Measurements from ENCODE around the gene CATSPER4. TPM values are rescaled to one million over a fixed set of nuclear protein-coding genes. Genes with fewer than 3 reads are reported as not detected.

CATSPER4 gene
- total RNA-seq, 1 donor from 2014 or later: not detected

DNA sequence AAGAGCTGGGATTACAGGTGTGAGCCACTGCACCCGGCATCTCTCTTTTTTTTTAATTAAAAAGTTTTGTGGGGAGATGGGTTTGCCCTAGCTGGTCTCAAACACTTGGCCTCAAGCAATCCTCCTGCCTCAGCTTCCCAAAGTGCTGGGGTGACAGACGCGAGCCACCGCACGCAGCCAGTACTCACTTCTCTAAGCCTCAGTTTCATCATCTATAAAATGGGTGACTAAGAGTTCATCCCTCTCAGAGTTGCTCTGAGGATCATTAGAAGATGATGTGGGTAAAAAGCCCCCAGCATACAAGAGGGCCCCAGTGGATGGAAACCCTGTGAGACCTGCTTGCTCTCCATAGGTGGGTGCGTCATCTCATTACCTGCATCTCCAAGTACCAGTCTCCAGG is 2.5 kb upstream of the CATSPER4 start:
- intact Hi-C loops (cut with DNase I): no loop called here
- no peak overlapping the region for H3K4me3 ChIP-seq
- TF ChIP-seq POLR2AphosphoS5 (IDR thresholded peaks at IDR 0.05; ENCODE audit: insufficient read depth in 1 of 2, low read depth in 1 of 2) (no peak), POLR2A (IDR thresholded peaks at IDR 0.05) (no peak)
- TF ChIP-seq, protein P1, sequence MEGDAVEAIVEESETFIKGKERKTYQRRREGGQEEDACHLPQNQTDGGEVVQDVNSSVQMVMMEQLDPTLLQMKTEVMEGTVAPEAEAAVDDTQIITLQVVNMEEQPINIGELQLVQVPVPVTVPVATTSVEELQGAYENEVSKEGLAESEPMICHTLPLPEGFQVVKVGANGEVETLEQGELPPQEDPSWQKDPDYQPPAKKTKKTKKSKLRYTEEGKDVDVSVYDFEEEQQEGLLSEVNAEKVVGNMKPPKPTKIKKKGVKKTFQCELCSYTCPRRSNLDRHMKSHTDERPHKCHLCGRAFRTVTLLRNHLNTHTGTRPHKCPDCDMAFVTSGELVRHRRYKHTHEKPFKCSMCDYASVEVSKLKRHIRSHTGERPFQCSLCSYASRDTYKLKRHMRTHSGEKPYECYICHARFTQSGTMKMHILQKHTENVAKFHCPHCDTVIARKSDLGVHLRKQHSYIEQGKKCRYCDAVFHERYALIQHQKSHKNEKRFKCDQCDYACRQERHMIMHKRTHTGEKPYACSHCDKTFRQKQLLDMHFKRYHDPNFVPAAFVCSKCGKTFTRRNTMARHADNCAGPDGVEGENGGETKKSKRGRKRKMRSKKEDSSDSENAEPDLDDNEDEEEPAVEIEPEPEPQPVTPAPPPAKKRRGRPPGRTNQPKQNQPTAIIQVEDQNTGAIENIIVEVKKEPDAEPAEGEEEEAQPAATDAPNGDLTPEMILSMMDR (IDR thresholded peaks at IDR 0.05): no peak
- H3K36me3 ChIP-seq: no peaks in the 10 kb centered on the region
- no peaks in the 10 kb centered on the region for H3K9me3 ChIP-seq
- DNase-seq (ENCODE audit: extremely low spot score in 2 of 2): no peak
- no peaks in the 10 kb centered on the region for H3K4me1 ChIP-seq
- no peak overlapping the region for H3K27ac ChIP-seq
- H3K27me3 ChIP-seq: no peaks in the 10 kb centered on the region

DNA sequence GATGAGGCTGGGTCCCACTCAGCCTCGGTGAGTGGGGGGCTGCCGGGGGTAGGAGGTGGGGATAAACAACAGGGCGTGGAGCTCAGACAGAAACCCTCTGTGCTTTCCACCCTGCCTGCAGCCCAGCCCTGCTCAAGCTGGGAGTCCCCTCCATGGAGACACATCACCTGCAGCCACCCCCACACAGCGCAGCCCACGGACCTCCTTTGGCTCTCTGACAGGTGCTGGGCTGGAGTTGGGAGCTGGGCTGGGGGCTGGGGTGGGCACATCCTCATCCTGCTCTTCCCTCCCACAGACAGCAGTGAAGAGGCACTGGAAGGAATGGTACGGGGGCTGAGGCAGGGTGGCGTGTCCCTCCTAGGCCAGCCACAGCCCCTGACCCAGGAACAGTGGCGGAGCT is 1.9 kb upstream of the CATSPER4 start:
- intact Hi-C loops (cut with DNase I): no loop called here
- H3K9me3 ChIP-seq: no peaks in the 10 kb centered on the region
- H3K27me3 ChIP-seq: no peaks in the 10 kb centered on the region
- no peak overlapping the region for H3K27ac ChIP-seq
- DNase-seq (ENCODE audit: extremely low spot score in 2 of 2): no peak
- H3K36me3 ChIP-seq: no peaks in the 10 kb centered on the region
- TF ChIP-seq, protein P1 (IDR thresholded peaks at IDR 0.05): no peak
- TF ChIP-seq POLR2AphosphoS5 (IDR thresholded peaks at IDR 0.05; ENCODE audit: insufficient read depth in 1 of 2, low read depth in 1 of 2) (no peak), POLR2A (IDR thresholded peaks at IDR 0.05) (no peak)
- no peak overlapping the region for H3K4me3 ChIP-seq
- H3K4me1 ChIP-seq: no peaks in the 10 kb centered on the region

DNA sequence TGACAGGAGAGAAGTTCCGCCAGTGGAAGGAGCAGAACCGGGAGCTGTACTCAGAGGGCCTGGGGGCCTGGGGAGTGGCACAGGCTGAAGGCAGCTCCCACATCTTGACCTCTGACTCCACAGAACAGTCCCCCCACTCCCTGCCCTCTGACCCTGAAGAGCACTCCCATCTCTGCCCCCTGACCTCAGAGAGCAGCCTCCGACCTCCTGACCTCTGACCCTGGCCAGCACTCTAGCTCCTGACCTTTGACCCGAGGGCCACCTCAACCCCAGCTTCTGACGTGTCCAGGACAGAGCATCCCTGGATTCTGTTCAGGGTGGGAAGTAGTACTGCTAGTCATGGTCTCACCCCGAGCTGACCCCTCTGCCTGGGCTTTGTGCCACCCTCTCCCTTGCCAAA is 1.1 kb upstream of the CATSPER4 start:
- intact Hi-C loops (cut with DNase I): no loop called here
- Histone ChIP-seq H3K27me3 (no peaks in the 10 kb centered on the region), H3K36me3 (no peaks in the 10 kb centered on the region)

DNA sequence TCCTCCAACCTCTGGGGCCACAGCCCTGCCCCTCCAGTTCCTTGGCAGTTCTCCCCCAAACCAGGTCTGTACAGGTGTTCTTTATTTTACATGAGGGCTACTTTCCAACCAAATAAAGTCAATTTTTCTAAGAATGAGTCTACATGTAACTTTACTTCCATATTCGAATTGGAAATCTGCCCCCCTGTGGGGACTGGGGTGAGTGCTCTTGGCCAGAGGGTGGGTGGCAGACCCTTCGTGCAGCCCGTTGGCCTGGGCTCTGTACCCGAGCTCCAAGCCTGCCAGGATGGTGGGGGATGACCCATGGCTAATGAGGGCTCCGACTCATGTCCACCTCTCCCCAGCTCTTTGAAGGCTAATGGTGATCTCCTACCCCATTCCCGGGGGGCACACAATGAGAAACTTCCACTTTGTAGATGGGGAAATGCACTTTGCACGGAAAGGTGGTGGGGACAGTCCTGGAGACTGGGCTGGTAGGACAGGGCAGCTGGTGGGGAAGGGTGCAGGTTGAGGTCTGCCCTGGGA is 589 bp upstream of the CATSPER4 start:
- Histone ChIP-seq H3K27ac (no peak overlapping the region), H3K36me3 (no peaks in the 10 kb centered on the region), H3K4me3 (no peak overlapping the region), H3K4me1 (no peaks in the 10 kb centered on the region), H3K9me3 (no peaks in the 10 kb centered on the region), H3K27me3 (no peaks in the 10 kb centered on the region)
- DNase-seq (ENCODE audit: extremely low spot score in 2 of 2): no peak
- intact Hi-C loops (cut with DNase I): no loop called here
- no peak for TF ChIP-seq POLR2A (IDR thresholded peaks at IDR 0.05)
- no peak for TF ChIP-seq POLR2AphosphoS5 (IDR thresholded peaks at IDR 0.05; ENCODE audit: insufficient read depth in 1 of 2, low read depth in 1 of 2)
- TF ChIP-seq, protein P1 (IDR thresholded peaks at IDR 0.05): no peak

More for the DNA sequence above, 1.1 kb upstream of the CATSPER4 start:
- DNase-seq (ENCODE audit: extremely low spot score in 2 of 2): no peak
- no peak for TF ChIP-seq POLR2AphosphoS5 (IDR thresholded peaks at IDR 0.05; ENCODE audit: insufficient read depth in 1 of 2, low read depth in 1 of 2)
- no peak for TF ChIP-seq POLR2A (IDR thresholded peaks at IDR 0.05)
- TF ChIP-seq, protein P1 (IDR thresholded peaks at IDR 0.05): no peak
- H3K27ac ChIP-seq: no peak overlapping the region
- H3K4me3 ChIP-seq: no peak overlapping the region
- no peaks in the 10 kb centered on the region for H3K9me3 ChIP-seq
- H3K4me1 ChIP-seq: no peaks in the 10 kb centered on the region

DNA sequence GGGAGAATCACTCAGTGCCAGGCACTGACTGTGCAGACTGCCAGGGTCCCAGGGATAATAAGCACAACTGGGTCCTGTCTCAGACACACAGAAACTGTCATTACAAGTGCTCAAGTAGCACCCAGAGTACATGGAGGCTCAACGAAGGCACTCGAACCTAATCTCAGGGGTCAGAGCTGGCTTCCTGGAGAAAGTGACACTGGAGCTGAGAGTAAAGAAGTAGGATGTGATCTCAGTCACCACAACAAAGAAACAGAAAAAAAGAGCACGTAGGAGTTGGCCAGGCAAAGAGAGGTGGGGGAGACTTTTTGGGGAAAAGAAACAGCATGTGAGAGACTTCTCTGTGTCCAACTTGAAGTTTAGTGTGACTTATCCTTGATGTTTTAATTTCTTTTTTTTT is 1.3 kb downstream of the CATSPER4 start:
- intact Hi-C loops (cut with DNase I): no loop called here

More for the DNA sequence above, 1.3 kb downstream of the CATSPER4 start:
- H3K27me3 ChIP-seq: no peaks in the 10 kb centered on the region
- H3K4me1 ChIP-seq: no peaks in the 10 kb centered on the region
- no peak overlapping the region for H3K4me3 ChIP-seq
- H3K9me3 ChIP-seq: no peaks in the 10 kb centered on the region
- TF ChIP-seq POLR2AphosphoS5 (IDR thresholded peaks at IDR 0.05; ENCODE audit: insufficient read depth in 1 of 2, low read depth in 1 of 2) (no peak), POLR2A (IDR thresholded peaks at IDR 0.05) (no peak)
- TF ChIP-seq, protein P1 (IDR thresholded peaks at IDR 0.05): no peak
- no peak overlapping the region for H3K27ac ChIP-seq
- no peak for DNase-seq (ENCODE audit: extremely low spot score in 2 of 2)
- no peaks in the 10 kb centered on the region for H3K36me3 ChIP-seq

Data from vagina (tissue), 2 donors.